Measurements from ENCODE around the gene IL36B.

- TF ChIP-seq SP1 (IDR thresholded peaks at IDR 0.05) (no peak), BHLHE40 (IDR thresholded peaks at IDR 0.05; ENCODE audit: borderline replicate concordance) (no peak), FOXA1 (IDR thresholded peaks at IDR 0.05) (no peak), ZNF384 (IDR thresholded peaks at IDR 0.05) (no peak), HDGF (IDR thresholded peaks at IDR 0.05; ENCODE audit: borderline replicate concordance) (no peak), ARNT (IDR thresholded peaks at IDR 0.05) (no peak), SUZ12 (IDR thresholded peaks at IDR 0.05) (no peak), ELF4 (IDR thresholded peaks at IDR 0.05) (no peak), FOXM1 (IDR thresholded peaks at IDR 0.05; ENCODE audit: borderline replicate concordance) (no peak), FOXK2 (IDR thresholded peaks at IDR 0.05) (no peak), L3MBTL2 (conservative IDR thresholded peaks at IDR 0.05) (no peak), CTBP1 (IDR thresholded peaks at IDR 0.05; ENCODE audit: borderline replicate concordance) (no peak), TARDBP (IDR thresholded peaks at IDR 0.05) (no peak), PKNOX1 (IDR thresholded peaks at IDR 0.05) (no peak)
Measured at GRCh38 chr2:113025737-113026136, 26.9 kb downstream of the IL36B start.
